HepG2 (cell line): ENCODE data around the gene STAB2. TPM values are rescaled to one million over a fixed set of nuclear protein-coding genes. Genes with fewer than 3 reads are reported as not detected.

Source experiments
- ATAC-seq: fragments of 200-7000 bp; cut with Tn5 transposase; 3 replicates; pipeline ENCODE4 v1.9.1; 2020; ENCODE audit warnings: mild to moderate bottlenecking, moderate library complexity
- BruUV-seq: library from RNA; stranded (reverse); fragments of 400-500 nt; replicated peaks from 2 replicates; lab custom pipeline; 2021; lab: Mats Ljungman, UMichigan
- CTCF ChIA-PET: fragments of 300-600 bp; formaldehyde crosslinking; extraction: SDS; loops from one replicate; lab custom pipeline; 2021; ENCODE audit warnings: low total read pairs, inconsistent platforms, low intra/inter-chr PET ratio; lab: Yijun Ruan, JAX
- POLR2A ChIA-PET: fragments of 350-600 bp; sonication (Branson Sonifier 250); formaldehyde crosslinking; loops from one replicate; lab custom pipeline; 2020; ENCODE audit warnings: antibody characterized with exemption, inconsistent platforms; lab: Yijun Ruan, JAX
- DNase-seq: peaks from one replicate; pipeline ENCODE4 v3.0.0-alpha.2; 2015; ENCODE audit warnings: low spot score
- FAIRE-seq: peaks from 3 replicates; lab custom pipeline; 2011; peaks lifted over from hg19 to GRCh38; lab: Jason Lieb, UNC
- H2AFZ ChIP-seq: one replicate; pipeline ENCODE4 v1.6.1; 2011; ENCODE audit warnings: low read length, inconsistent platforms
- H3K27ac ChIP-seq: fragments of 300-600 bp; 3 replicates; pipeline ENCODE4 v1.8.0; 2011; ENCODE audit warnings: mixed run types, mild to moderate bottlenecking, mixed read lengths, low read length, inconsistent platforms; ENCODE audit not compliant: insufficient read depth; ENCODE audit errors: extremely low read length
- H3K27me3 ChIP-seq, 2 experiments: fragments of 200-600 bp in 1 of 2; 2 replicates in 1 of 2; 3 replicates in 1 of 2; pipeline versions ENCODE4 v1.6.0 to v1.8.0; 2011; ENCODE audit warnings: low read length in 2 of 2, mild to moderate bottlenecking in 2 of 2, moderate library complexity in 2 of 2, inconsistent platforms in 1 of 2; ENCODE audit not compliant: insufficient read depth in 2 of 2, control insufficient read depth in 1 of 2
- H3K36me3 ChIP-seq, 2 experiments: fragments of 200-600 bp in 1 of 2; replicated peaks in 1 of 2; 2 replicates in 1 of 2; 3 replicates in 1 of 2; pipeline versions ENCODE4 v1.5.1 to v1.8.0; 2011; ENCODE audit warnings: low read length in 2 of 2, inconsistent platforms in 1 of 2; ENCODE audit not compliant: insufficient read depth in 2 of 2, control insufficient read depth in 1 of 2
- H3K4me1 ChIP-seq: 2 replicates; pipeline ENCODE4 v1.5.1; 2012; ENCODE audit warnings: low read length, inconsistent platforms; ENCODE audit not compliant: insufficient read depth
- H3K4me2 ChIP-seq: 2 replicates; pipeline ENCODE4 v1.6.0; 2011; ENCODE audit warnings: low read depth, low read length, inconsistent platforms
- H3K4me3 ChIP-seq, 3 experiments: fragments of 200-600 bp in 1 of 3; sonication (generic), shearing (Covaris generic) in 1 of 3; replicated peaks in 1 of 3; 2 replicates each; pipeline ENCODE4 v1.5.1; 2011 to 2016; ENCODE audit warnings: low read length in 3 of 3, inconsistent platforms in 2 of 3, low read depth in 2 of 3, mild to moderate bottlenecking in 2 of 3, control low read depth in 1 of 3, mixed read lengths in 1 of 3; ENCODE audit not compliant: insufficient read depth in 1 of 3
- H3K79me2 ChIP-seq: one replicate; pipeline ENCODE4 v1.6.1; 2011; ENCODE audit warnings: low read length, inconsistent platforms; ENCODE audit not compliant: insufficient read depth
- H3K9ac ChIP-seq: 2 replicates; pipeline ENCODE4 v1.6.0; 2011; ENCODE audit warnings: mild to moderate bottlenecking, low read depth, low read length, inconsistent platforms; ENCODE audit not compliant: insufficient read depth
- H3K9me3 ChIP-seq: 2 replicates; pipeline ENCODE4 v1.5.1; 2012; ENCODE audit warnings: mild to moderate bottlenecking, low read length
- H4K20me1 ChIP-seq: 2 replicates; pipeline ENCODE4 v1.6.0; 2011; ENCODE audit warnings: inconsistent platforms, mild to moderate bottlenecking, low read length, moderate library complexity; ENCODE audit not compliant: insufficient read depth
- CEBPB ChIP-seq: IDR thresholded peaks from 2 replicates; pipeline ENCODE4 v1.6.1; 2011; ENCODE audit warnings: low read depth, low read length, improper control_type of control experiment, borderline replicate concordance
- FOSL2 ChIP-seq: sonication (generic); formaldehyde crosslinking; IDR thresholded peaks from 2 replicates; pipeline ENCODE4 v1.4.0; 2020; ENCODE audit warnings: missing genetic modification reagents
- MYC ChIP-seq: sonication (generic); formaldehyde crosslinking; IDR thresholded peaks from 2 replicates; pipeline ENCODE4 v1.9.0; 2021; ENCODE audit warnings: missing genetic modification reagents, borderline replicate concordance
- NFIC ChIP-seq: IDR thresholded peaks from 2 replicates; pipeline ENCODE4 v1.6.1; 2012; ENCODE audit warnings: mild to moderate bottlenecking, low read length, inconsistent platforms
- PAXIP1 ChIP-seq: sonication (generic); formaldehyde crosslinking; conservative IDR thresholded peaks from 2 replicates; pipeline ENCODE4 v1.4.0; 2020; ENCODE audit warnings: mild to moderate bottlenecking, missing genetic modification reagents, moderate library complexity
- POLR2G ChIP-seq: fragments of 200-400 bp; formaldehyde crosslinking; IDR thresholded peaks from 2 replicates; pipeline ENCODE4 v1.6.1; 2018; ENCODE audit warnings: mild to moderate bottlenecking, low read depth, low read length, moderate library complexity
- SALL2 ChIP-seq: sonication (generic); formaldehyde crosslinking; IDR thresholded peaks from 2 replicates; pipeline ENCODE4 v1.8.1; 2023; ENCODE audit warnings: mild to moderate bottlenecking, missing genetic modification reagents, inconsistent platforms
- SKI ChIP-seq: fragments of 450-650 bp; IDR thresholded peaks from one replicate; pipeline ENCODE4 v1.6.1; 2018; ENCODE audit warnings: mild to moderate bottlenecking; ENCODE audit not compliant: partially characterized antibody
- TRIM22 ChIP-seq: fragments of 450-650 bp; IDR thresholded peaks from 2 replicates; pipeline ENCODE4 v1.6.1; 2017
- ZEB1 ChIP-seq: IDR thresholded peaks from 2 replicates; pipeline ENCODE4 v1.6.1; 2012; ENCODE audit warnings: mild to moderate bottlenecking, low read depth, inconsistent platforms; ENCODE audit not compliant: insufficient replicate concordance
- ZNF12 ChIP-seq: sonication (generic); formaldehyde crosslinking; IDR thresholded peaks from 2 replicates; pipeline ENCODE4 v1.5.0; 2020; ENCODE audit warnings: missing genetic modification reagents
- ZNF543 ChIP-seq: sonication (generic); formaldehyde crosslinking; IDR thresholded peaks from 2 replicates; pipeline ENCODE4 v1.4.0; 2020; ENCODE audit warnings: mild to moderate bottlenecking, missing genetic modification reagents
- WGBS: methylation state at CpG from one replicate; pipeline ENCODE4 v1.1.6; 2017; ENCODE audit warnings: low lambda C conversion rate; 5-methylcytosine and 5-hydroxymethylcytosine counted together
- in situ Hi-C: cut with HindIII; loops from 2 replicates; pipeline ENCODE4 v1.10.0; 2017; ENCODE audit warnings: low pct_unique_long_range_greater_than_20kb; ENCODE audit not compliant: extremely low pct_ligation_motif_present
- intact Hi-C: fragments of 100-400 bp; cut with micrococcal nuclease; formaldehyde crosslinking; loops from one replicate; pipeline ENCODE4 v1.10.0; 2022; ENCODE audit not compliant: unreplicated experiment
- polyA plus RNA-seq, 8 experiments: library from polyadenylated mRNA; depleted of rRNA in 3 of 8; stranded (reverse) in 7 of 8; unstranded in 1 of 8; fragments of >200 nt; fragmentation: Illumina TruSeq in 4 of 8; extraction: Trizol in 4 of 8; gene quantifications; 2 replicates each; pipeline versions ENCODE4 v1.2.1 to v1.2.3, GENCODE V29; 2011 to 2016; ENCODE audit warnings: low read depth in 4 of 8, missing spikeins in 1 of 8, mixed read lengths in 1 of 8; ENCODE audit not compliant: insufficient read depth in 1 of 8
- total RNA-seq, 5 experiments: library from RNA; depleted of rRNA; stranded (reverse); fragments of >200 nt; fragmentation: Illumina TruSeq; extraction: Trizol; gene quantifications; 2 replicates each; pipeline ENCODE4 v1.2.3, GENCODE V29; 2016; ENCODE audit warnings: low read depth in 1 of 5
- TF ChIP-seq, protein P1 (sequence below): sonication (generic); formaldehyde crosslinking; IDR thresholded peaks from 2 replicates; pipeline ENCODE4 v1.5.0; 2020; ENCODE audit warnings: mild to moderate bottlenecking, missing genetic modification reagents, borderline replicate concordance

Gene STAB2
- total and polyA plus RNA-seq, 2 of the 13 experiments (the other 11 are each of a cell fraction or from before 2014, with no cell fraction given): not detected

- no peak for TF ChIP-seq MYC
- TF ChIP-seq, protein P1, sequence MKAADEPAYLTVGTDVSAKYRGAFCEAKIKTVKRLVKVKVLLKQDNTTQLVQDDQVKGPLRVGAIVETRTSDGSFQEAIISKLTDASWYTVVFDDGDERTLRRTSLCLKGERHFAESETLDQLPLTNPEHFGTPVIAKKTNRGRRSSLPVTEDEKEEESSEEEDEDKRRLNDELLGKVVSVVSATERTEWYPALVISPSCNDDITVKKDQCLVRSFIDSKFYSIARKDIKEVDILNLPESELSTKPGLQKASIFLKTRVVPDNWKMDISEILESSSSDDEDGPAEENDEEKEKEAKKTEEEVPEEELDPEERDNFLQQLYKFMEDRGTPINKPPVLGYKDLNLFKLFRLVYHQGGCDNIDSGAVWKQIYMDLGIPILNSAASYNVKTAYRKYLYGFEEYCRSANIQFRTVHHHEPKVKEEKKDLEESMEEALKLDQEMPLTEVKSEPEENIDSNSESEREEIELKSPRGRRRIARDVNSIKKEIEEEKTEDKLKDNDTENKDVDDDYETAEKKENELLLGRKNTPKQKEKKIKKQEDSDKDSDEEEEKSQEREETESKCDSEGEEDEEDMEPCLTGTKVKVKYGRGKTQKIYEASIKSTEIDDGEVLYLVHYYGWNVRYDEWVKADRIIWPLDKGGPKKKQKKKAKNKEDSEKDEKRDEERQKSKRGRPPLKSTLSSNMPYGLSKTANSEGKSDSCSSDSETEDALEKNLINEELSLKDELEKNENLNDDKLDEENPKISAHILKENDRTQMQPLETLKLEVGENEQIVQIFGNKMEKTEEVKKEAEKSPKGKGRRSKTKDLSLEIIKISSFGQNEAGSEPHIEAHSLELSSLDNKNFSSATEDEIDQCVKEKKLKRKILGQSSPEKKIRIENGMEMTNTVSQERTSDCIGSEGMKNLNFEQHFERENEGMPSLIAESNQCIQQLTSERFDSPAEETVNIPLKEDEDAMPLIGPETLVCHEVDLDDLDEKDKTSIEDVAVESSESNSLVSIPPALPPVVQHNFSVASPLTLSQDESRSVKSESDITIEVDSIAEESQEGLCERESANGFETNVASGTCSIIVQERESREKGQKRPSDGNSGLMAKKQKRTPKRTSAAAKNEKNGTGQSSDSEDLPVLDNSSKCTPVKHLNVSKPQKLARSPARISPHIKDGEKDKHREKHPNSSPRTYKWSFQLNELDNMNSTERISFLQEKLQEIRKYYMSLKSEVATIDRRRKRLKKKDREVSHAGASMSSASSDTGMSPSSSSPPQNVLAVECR: no peak
- TF ChIP-seq, all 625 proteins: peak for 0
Observed at GRCh38 chr12:103799504-103799856, 212.4 kb downstream of the STAB2 start (continued).

DNA sequence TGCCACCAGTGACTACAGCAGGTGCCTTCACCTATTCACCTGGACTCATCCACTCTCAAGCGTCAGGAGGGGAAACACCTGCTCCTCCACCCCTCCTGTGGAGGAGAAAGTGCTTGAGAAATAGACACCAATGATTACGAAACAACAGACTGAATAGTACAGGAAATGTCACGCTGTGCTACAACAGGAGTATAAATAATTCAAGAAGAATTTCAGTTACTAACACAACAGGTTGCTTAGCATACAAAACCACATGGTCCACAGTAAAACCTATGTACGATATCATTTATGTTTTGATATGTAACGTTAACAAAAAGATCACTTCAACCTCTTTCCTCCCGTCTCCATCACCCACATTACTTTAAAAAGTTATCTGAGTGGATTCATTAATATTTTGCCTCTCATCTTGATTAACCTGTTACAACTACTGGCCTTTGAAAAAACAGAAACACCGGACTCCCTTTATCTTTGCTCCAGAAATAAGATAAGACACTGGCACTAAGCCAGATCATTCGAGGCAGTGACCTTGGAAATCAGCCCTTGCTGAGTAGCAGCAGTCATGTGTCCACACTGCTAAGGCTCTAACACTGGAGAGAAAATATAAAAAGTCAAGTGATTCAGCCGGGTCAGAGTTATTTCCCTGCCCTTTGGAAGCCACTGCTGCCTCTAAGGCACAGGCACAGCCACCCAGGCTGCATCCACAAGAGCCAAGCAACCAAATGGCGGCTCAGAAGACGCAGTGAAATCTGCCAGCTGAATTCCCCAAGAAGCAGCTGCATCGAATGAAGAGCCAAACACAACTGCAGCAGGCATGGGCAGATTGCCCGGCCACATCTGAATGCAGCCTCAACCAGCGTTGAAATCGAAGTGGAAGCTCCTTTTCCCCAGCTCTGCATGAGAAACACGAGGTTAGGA lies 213.0 kb downstream of the STAB2 start:
- intact Hi-C loops (loop anchor here (5.0 kb wide), 1 partner anchor 37 kb away; no protein-coding TSS in a partner anchor), in situ Hi-C loops (no loop called here)
- CTCF ChIA-PET: no interaction called here
- H3K9me3 ChIP-seq: no peaks in the 10 kb centered on the region
- no peaks in the 10 kb centered on the region for H4K20me1 ChIP-seq
- no peaks in the 10 kb centered on the region for H3K79me2 ChIP-seq
- H3K27ac ChIP-seq: peak overlapping the region; percentile 41
- WGBS: 49% methylated on average over 16 of the region's 16 CpGs
- H2AFZ ChIP-seq: no peak overlapping the region
- no peaks in the 10 kb centered on the region for H3K27me3 ChIP-seq
- no peak overlapping the region for H3K4me3 ChIP-seq
- H3K4me2 ChIP-seq: peak overlapping the region; percentile 22
- POLR2A ChIA-PET: interaction anchor here (1.1 kb wide), 1 partner anchor 41 kb away, joined by 5 read pairs; the partner anchor contains the start of gene NT5DC3
- FAIRE-seq (peak; percentile 70), ATAC-seq (peak; percentile 76), DNase-seq (peak; percentile 47)
- no peak overlapping the region for H3K9ac ChIP-seq
- H3K4me1 ChIP-seq: peaks cover 43% of the 10 kb centered on the region
- BruUV-seq: no TSS peak
- H3K36me3 ChIP-seq: peaks cover 5 to 28% of the 10 kb centered on the region in 2 experiments
- peak; percentile 96 for TF ChIP-seq CEBPB
- no peak for TF ChIP-seq SALL2 (CRISPR knock-in tag)
- TF ChIP-seq POLR2G: no peak
- TF ChIP-seq ZNF12 (CRISPR knock-in tag): 0 out of 2 replicates have a peak, but pooled peaks have one; percentile 15
- no peak for TF ChIP-seq ZNF543 (CRISPR knock-in tag)
- TF ChIP-seq NFIC: 0 out of 2 replicates have a peak, but pooled peaks have one; percentile 23
- TF ChIP-seq PAXIP1 (CRISPR knock-in tag): peak; percentile 32; the same call in 1 of the 2 replicates
- TF ChIP-seq SKI: no peak
- peak; percentile 29 for TF ChIP-seq FOSL2
- peak; percentile 72 for TF ChIP-seq ZEB1
- no peak for TF ChIP-seq TRIM22
